Trophoblast cell (in vitro differentiated cells and primary cell): Measurements from ENCODE around the gene BLNK.

Source experiments
- DNase-seq, 2 donors: peaks; one replicate each; pipeline ENCODE4 v3.0.0-alpha.2; 2016
- H2AFZ ChIP-seq: 2 replicates; pipeline ENCODE4 v1.6.1; 2013; ENCODE audit warnings: low read length, moderate library complexity, mild to moderate bottlenecking; ENCODE audit not compliant: insufficient read depth, poor library complexity
- H2AK5ac ChIP-seq: 2 replicates; pipeline ENCODE4 v1.6.1; 2013; ENCODE audit warnings: mild to moderate bottlenecking, low read length
- H2BK120ac ChIP-seq: 2 replicates; pipeline ENCODE4 v1.6.1; 2013; ENCODE audit warnings: low read length, mild to moderate bottlenecking, moderate library complexity; ENCODE audit not compliant: insufficient read depth, poor library complexity
- H2BK12ac ChIP-seq: 2 replicates; pipeline ENCODE4 v1.6.1; 2013; ENCODE audit warnings: mild to moderate bottlenecking, low read length, moderate library complexity
- H2BK5ac ChIP-seq: 2 replicates; pipeline ENCODE4 v1.6.1; 2013; ENCODE audit warnings: low read length, low read depth, moderate library complexity, mild to moderate bottlenecking; ENCODE audit not compliant: poor library complexity
- H3K14ac ChIP-seq: 2 replicates; pipeline ENCODE4 v1.6.1; 2013; ENCODE audit warnings: mild to moderate bottlenecking, low read length
- H3K18ac ChIP-seq: 2 replicates; pipeline ENCODE4 v1.6.1; 2013; ENCODE audit warnings: mild to moderate bottlenecking, low read length
- H3K23ac ChIP-seq: 2 replicates; pipeline ENCODE4 v1.6.1; 2013; ENCODE audit warnings: low read length
- H3K27ac ChIP-seq: 2 replicates; pipeline ENCODE4 v1.5.1; 2013; ENCODE audit warnings: low read depth, mild to moderate bottlenecking, inconsistent platforms, low read length, moderate library complexity
- H3K27me3 ChIP-seq: 2 replicates; pipeline ENCODE4 v1.6.1; 2013; ENCODE audit warnings: inconsistent platforms, mild to moderate bottlenecking, low read length, moderate library complexity; ENCODE audit not compliant: insufficient read depth
- H3K36me3 ChIP-seq, 2 experiments: 1 replicate in 1 of 2; 2 replicates in 1 of 2; pipeline ENCODE4 v1.6.1; 2013; ENCODE audit warnings: low read length in 2 of 2, mild to moderate bottlenecking in 2 of 2, moderate library complexity in 1 of 2; ENCODE audit not compliant: insufficient read depth in 2 of 2, control insufficient read depth in 1 of 2
- H3K4ac ChIP-seq: 2 replicates; pipeline ENCODE4 v1.6.1; 2013; ENCODE audit warnings: low read depth, mild to moderate bottlenecking, low read length, moderate library complexity
- H3K4me1 ChIP-seq, 2 experiments: 1 replicate in 1 of 2; 2 replicates in 1 of 2; pipeline ENCODE4 v1.6.1; 2013; ENCODE audit warnings: low read length in 2 of 2, mild to moderate bottlenecking in 2 of 2, moderate library complexity in 1 of 2; ENCODE audit not compliant: insufficient read depth in 2 of 2, control insufficient read depth in 1 of 2
- H3K4me2 ChIP-seq: 2 replicates; pipeline ENCODE4 v1.6.1; 2013; ENCODE audit warnings: inconsistent platforms, mild to moderate bottlenecking, low read length, moderate library complexity
- H3K4me3 ChIP-seq: 2 replicates; pipeline ENCODE4 v1.5.1; 2013; ENCODE audit warnings: mild to moderate bottlenecking, low read depth, low read length, inconsistent platforms
- H3K79me1 ChIP-seq: one replicate; pipeline ENCODE4 v1.6.1; 2013; ENCODE audit warnings: low read length
- H3K79me2 ChIP-seq: 2 replicates; pipeline ENCODE4 v1.6.1; 2013; ENCODE audit warnings: low read length, mild to moderate bottlenecking; ENCODE audit not compliant: control insufficient read depth, insufficient read depth, poor library complexity
- H3K9ac ChIP-seq: 2 replicates; pipeline ENCODE4 v1.6.1; 2013; ENCODE audit warnings: mild to moderate bottlenecking, low read length
- H3K9me3 ChIP-seq: 2 replicates; pipeline ENCODE4 v1.6.1; 2013; ENCODE audit warnings: low read depth, mild to moderate bottlenecking, control low read depth, inconsistent platforms, low read length; ENCODE audit not compliant: insufficient read depth
- H4K12ac ChIP-seq: 2 replicates; pipeline ENCODE4 v1.6.1; 2013; ENCODE audit warnings: low read depth, mild to moderate bottlenecking, low read length, moderate library complexity
- H4K8ac ChIP-seq: 2 replicates; pipeline ENCODE4 v1.6.1; 2013; ENCODE audit warnings: low read depth, mild to moderate bottlenecking, low read length, moderate library complexity
- H4K91ac ChIP-seq: one replicate; pipeline ENCODE4 v1.6.1; 2013; ENCODE audit warnings: low read depth, mild to moderate bottlenecking, low read length, moderate library complexity
- WGBS: extraction: QIAGEN DNeasy Blood & Tissue Kit; methylation state at CpG from one replicate; pipeline ENCODE4 v1.1.7; 2013; ENCODE audit warnings: missing lambda C conversion rate; ENCODE audit not compliant: insufficient read length, insufficient coverage; ENCODE audit errors: extremely low coverage; 5-methylcytosine and 5-hydroxymethylcytosine counted together

BLNK gene

GRCh38 chr10:96208946-96209345, 62.4 kb downstream of the BLNK start:
- H3K4me1 ChIP-seq: no peaks in the 10 kb centered on the region
- H3K27me3 ChIP-seq: no peaks in the 10 kb centered on the region
- no peak overlapping the region for H4K12ac ChIP-seq
- H4K91ac ChIP-seq: no peak overlapping the region
- no peak overlapping the region for H3K18ac ChIP-seq
- no peak overlapping the region for H3K9ac ChIP-seq
- H3K4ac ChIP-seq: no peak overlapping the region
- no peak overlapping the region for H3K14ac ChIP-seq
- H2BK120ac ChIP-seq: no peak overlapping the region
- no peaks in the 10 kb centered on the region for H3K79me2 ChIP-seq
- H3K4me2 ChIP-seq: no peak overlapping the region
- H3K79me1 ChIP-seq: no peaks in the 10 kb centered on the region
- no peak overlapping the region for H3K27ac ChIP-seq
- H2AK5ac ChIP-seq: no peak overlapping the region
- H2BK5ac ChIP-seq: no peak overlapping the region
- H2BK12ac ChIP-seq: no peak overlapping the region
- no peak overlapping the region for H4K8ac ChIP-seq
- no peaks in the 10 kb centered on the region for H3K36me3 ChIP-seq
- H3K9me3 ChIP-seq: no peaks in the 10 kb centered on the region
- H2AFZ ChIP-seq: no peak overlapping the region
- H3K4me3 ChIP-seq: no peak overlapping the region
- WGBS: no CpG with 5 or more reads among the region's 5 CpGs
- no peak overlapping the region for H3K23ac ChIP-seq
- no peak for DNase-seq

- H2BK12ac ChIP-seq: no peak overlapping the region
Observed at GRCh38 chr10:96208271-96208670, 63.1 kb downstream of the BLNK start.

DNA sequence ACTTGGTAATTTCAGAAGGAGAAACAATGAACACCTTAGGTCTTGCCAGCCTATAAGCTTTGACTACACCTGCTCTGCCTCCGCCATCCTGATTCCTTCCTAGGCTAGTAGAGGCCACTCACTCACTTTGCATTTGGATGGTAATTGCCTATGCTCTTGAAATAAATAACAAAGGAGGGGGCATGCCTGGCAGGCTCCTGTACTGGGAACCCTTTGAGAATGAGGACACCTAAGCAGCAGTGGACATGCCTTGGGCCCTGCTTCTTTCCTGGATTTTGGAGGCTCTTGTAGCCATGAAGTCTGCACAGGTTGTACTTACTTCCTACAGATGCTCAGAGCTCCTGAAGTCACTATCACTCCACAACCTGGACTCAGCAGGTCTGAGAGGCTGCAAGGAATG, 65.8 kb downstream of the BLNK start:
- no peak overlapping the region for H2BK12ac ChIP-seq
- H3K4me1 ChIP-seq: no peaks in the 10 kb centered on the region
- no peak overlapping the region for H3K4me3 ChIP-seq
- no peak overlapping the region for H3K14ac ChIP-seq
- no peak overlapping the region for H4K91ac ChIP-seq
- no peak overlapping the region for H3K4ac ChIP-seq
- no CpG with 5 or more reads among the region's 1 CpG for WGBS
- H3K23ac ChIP-seq: no peak overlapping the region
- H3K79me1 ChIP-seq: no peaks in the 10 kb centered on the region
- no peak overlapping the region for H2AFZ ChIP-seq
- no peak for DNase-seq
- H2AK5ac ChIP-seq: no peak overlapping the region
- H3K9me3 ChIP-seq: no peaks in the 10 kb centered on the region
- H2BK5ac ChIP-seq: no peak overlapping the region
- no peak overlapping the region for H3K4me2 ChIP-seq
- no peak overlapping the region for H3K9ac ChIP-seq
- no peaks in the 10 kb centered on the region for H3K27me3 ChIP-seq
- H3K27ac ChIP-seq: no peak overlapping the region
- no peak overlapping the region for H4K12ac ChIP-seq
- no peaks in the 10 kb centered on the region for H3K79me2 ChIP-seq
- no peak overlapping the region for H2BK120ac ChIP-seq
- no peak overlapping the region for H4K8ac ChIP-seq
- H3K36me3 ChIP-seq: no peaks in the 10 kb centered on the region
- H3K18ac ChIP-seq: no peak overlapping the region

More at GRCh38 chr10:96208271-96208670, 63.1 kb downstream of the BLNK start:
- H3K4ac ChIP-seq: no peak overlapping the region
- no peak overlapping the region for H4K12ac ChIP-seq
- H3K36me3 ChIP-seq: no peaks in the 10 kb centered on the region
- no peak overlapping the region for H3K4me3 ChIP-seq
- no peaks in the 10 kb centered on the region for H3K4me1 ChIP-seq
- no peak overlapping the region for H2AFZ ChIP-seq
- no peaks in the 10 kb centered on the region for H3K9me3 ChIP-seq
- H4K91ac ChIP-seq: no peak overlapping the region
- H3K23ac ChIP-seq: no peak overlapping the region
- no peak overlapping the region for H3K9ac ChIP-seq
- H2BK120ac ChIP-seq: no peak overlapping the region
- H3K4me2 ChIP-seq: no peak overlapping the region
- no peak overlapping the region for H3K18ac ChIP-seq
- no peak for DNase-seq
- H2BK5ac ChIP-seq: no peak overlapping the region
- no peaks in the 10 kb centered on the region for H3K27me3 ChIP-seq
- no peaks in the 10 kb centered on the region for H3K79me1 ChIP-seq
- H4K8ac ChIP-seq: no peak overlapping the region
- H3K14ac ChIP-seq: no peak overlapping the region
- H2AK5ac ChIP-seq: no peak overlapping the region
- no peak overlapping the region for H3K27ac ChIP-seq
- no peaks in the 10 kb centered on the region for H3K79me2 ChIP-seq
- WGBS: no CpG with 5 or more reads among the region's 2 CpGs

GRCh38 chr10:96201525-96201924, 69.8 kb downstream of the BLNK start:
- H3K4ac ChIP-seq: no peak overlapping the region
- no peak overlapping the region for H2AFZ ChIP-seq
- H2BK12ac ChIP-seq: no peak overlapping the region
- no peak overlapping the region for H2BK5ac ChIP-seq
- WGBS: no CpG with 5 or more reads among the region's 1 CpG
- H4K12ac ChIP-seq: no peak overlapping the region
- H3K79me1 ChIP-seq: no peaks in the 10 kb centered on the region
- no peak overlapping the region for H3K18ac ChIP-seq
- H2BK120ac ChIP-seq: no peak overlapping the region
- no peaks in the 10 kb centered on the region for H3K79me2 ChIP-seq
- H3K9me3 ChIP-seq: no peaks in the 10 kb centered on the region
- H4K91ac ChIP-seq: no peak overlapping the region
- no peak overlapping the region for H3K4me3 ChIP-seq
- H3K4me2 ChIP-seq: no peak overlapping the region
- H3K27me3 ChIP-seq: no peaks in the 10 kb centered on the region
- no peak overlapping the region for H3K23ac ChIP-seq
- no peak overlapping the region for H3K9ac ChIP-seq
- H2AK5ac ChIP-seq: no peak overlapping the region
- no peaks in the 10 kb centered on the region for H3K36me3 ChIP-seq
- H4K8ac ChIP-seq: no peak overlapping the region
- H3K4me1 ChIP-seq: no peaks in the 10 kb centered on the region
- no peak for DNase-seq
- H3K27ac ChIP-seq: no peak overlapping the region
- H3K14ac ChIP-seq: no peak overlapping the region
